ENCODE results near the gene KAZN.

The KAZN gene

DNA sequence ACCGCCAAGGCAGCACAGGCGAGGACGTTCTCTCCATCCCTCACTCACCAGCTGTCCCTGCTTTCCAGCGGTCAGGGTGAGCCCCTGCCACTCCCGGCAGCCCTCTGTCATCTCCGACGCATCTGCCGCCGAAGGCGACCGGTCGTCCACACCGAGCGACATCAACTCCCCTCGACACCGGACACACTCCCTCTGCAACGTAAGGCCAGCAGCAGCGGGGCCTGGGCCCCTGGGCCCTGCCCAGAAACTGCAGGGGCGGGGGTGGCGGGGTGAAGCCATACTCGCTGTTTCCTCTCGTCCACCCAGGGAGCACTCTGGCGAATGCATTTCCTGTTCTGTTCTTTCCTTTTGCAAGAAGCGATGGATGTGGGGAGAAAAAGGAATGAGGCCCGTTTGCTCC lies 461.6 kb downstream of the KAZN start:
- DNase-seq (ENCODE audit: low read depth): no peak
- TF ChIP-seq, protein P1, sequence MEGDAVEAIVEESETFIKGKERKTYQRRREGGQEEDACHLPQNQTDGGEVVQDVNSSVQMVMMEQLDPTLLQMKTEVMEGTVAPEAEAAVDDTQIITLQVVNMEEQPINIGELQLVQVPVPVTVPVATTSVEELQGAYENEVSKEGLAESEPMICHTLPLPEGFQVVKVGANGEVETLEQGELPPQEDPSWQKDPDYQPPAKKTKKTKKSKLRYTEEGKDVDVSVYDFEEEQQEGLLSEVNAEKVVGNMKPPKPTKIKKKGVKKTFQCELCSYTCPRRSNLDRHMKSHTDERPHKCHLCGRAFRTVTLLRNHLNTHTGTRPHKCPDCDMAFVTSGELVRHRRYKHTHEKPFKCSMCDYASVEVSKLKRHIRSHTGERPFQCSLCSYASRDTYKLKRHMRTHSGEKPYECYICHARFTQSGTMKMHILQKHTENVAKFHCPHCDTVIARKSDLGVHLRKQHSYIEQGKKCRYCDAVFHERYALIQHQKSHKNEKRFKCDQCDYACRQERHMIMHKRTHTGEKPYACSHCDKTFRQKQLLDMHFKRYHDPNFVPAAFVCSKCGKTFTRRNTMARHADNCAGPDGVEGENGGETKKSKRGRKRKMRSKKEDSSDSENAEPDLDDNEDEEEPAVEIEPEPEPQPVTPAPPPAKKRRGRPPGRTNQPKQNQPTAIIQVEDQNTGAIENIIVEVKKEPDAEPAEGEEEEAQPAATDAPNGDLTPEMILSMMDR (IDR thresholded peaks at IDR 0.05; ENCODE audit: control insufficient read depth, extremely low read depth, insufficient read depth): no peak
- no peak overlapping the region for H3K4me3 ChIP-seq (ENCODE audit: low read depth, low read length)

DNA sequence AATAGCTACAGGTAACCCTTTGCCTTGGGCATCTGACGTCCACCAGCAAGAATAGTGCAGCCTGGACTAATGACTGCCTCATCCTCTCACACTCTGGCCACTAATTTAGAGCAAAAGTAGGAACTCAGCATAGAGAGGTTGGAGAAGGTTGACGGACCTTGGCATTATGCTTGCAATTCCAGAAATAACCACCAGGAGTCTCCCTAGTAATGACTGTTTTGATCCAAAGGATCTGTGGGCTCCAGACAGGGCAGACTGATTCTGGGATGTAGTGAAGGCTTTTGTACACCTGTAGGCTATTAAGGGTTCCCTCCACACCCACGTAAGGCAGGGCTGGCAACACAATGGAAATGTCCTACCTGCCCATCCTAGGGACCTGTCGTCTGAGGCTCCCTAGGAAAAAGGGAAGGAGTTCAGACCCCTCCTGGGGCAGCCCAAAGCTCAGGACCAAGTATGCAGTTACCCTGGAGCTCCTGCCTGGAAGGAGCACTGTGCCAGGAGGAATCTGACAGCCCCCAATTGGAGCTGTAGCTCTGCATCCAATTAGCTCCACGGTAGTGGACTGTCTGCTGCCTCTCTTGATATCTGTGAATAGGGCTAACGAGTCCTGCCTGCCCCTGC lies 464.1 kb downstream of the KAZN start:
- no peak overlapping the region for H3K4me3 ChIP-seq (ENCODE audit: low read depth, low read length)
- no peak for DNase-seq (ENCODE audit: low read depth)
- TF ChIP-seq, protein P1 (IDR thresholded peaks at IDR 0.05; ENCODE audit: control insufficient read depth, extremely low read depth, insufficient read depth): peak; percentile 34; the same call in 1 of the 2 replicates

DNA sequence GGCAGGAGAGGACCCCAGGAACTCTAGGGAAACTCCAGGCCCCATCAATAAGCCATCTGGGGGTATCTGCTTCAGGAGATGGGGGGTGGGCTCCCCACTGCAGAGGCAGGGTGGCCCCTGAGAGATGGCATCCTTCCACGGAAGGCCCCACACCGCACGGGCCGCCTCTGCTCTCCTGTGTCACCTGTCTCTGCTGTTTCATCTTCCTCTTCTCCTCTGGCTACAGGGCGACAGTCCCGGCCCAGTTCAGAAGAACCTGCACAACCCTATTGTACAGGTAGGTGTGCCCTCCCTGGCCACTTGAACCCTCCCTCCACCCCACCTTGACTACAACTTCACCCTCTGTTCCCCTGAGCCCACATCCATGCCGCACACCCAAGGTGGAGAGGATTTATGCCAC lies 464.9 kb downstream of the KAZN start:
- TF ChIP-seq, protein P1 (IDR thresholded peaks at IDR 0.05; ENCODE audit: control insufficient read depth, extremely low read depth, insufficient read depth): no peak
- no peak overlapping the region for H3K4me3 ChIP-seq (ENCODE audit: low read depth, low read length)

DNA sequence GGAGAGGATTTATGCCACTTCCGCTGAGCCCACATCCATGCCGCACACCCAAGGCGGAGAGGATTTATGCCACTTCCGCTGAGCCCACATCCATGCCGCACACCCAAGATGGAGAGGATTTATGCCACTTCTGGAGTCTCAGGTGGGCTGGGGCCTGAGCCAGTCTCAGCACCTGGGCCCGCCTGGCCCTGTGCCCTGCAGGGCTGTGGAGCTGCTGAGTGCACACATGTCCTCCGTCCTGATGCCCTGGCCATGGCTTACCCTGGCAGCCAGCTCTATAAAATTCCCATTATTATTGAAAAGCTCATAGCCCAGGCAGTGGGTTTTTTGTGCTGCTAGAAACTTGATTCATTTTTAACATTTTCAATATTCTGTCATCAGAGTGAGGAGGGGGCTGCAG lies 465.3 kb downstream of the KAZN start:
- no peak overlapping the region for H3K4me3 ChIP-seq (ENCODE audit: low read depth, low read length)
- no peak for DNase-seq (ENCODE audit: low read depth)
- TF ChIP-seq, protein P1 (IDR thresholded peaks at IDR 0.05; ENCODE audit: control insufficient read depth, extremely low read depth, insufficient read depth): no peak

More for the DNA sequence above, 464.9 kb downstream of the KAZN start:
- DNase-seq (ENCODE audit: low read depth): no peak

DNA sequence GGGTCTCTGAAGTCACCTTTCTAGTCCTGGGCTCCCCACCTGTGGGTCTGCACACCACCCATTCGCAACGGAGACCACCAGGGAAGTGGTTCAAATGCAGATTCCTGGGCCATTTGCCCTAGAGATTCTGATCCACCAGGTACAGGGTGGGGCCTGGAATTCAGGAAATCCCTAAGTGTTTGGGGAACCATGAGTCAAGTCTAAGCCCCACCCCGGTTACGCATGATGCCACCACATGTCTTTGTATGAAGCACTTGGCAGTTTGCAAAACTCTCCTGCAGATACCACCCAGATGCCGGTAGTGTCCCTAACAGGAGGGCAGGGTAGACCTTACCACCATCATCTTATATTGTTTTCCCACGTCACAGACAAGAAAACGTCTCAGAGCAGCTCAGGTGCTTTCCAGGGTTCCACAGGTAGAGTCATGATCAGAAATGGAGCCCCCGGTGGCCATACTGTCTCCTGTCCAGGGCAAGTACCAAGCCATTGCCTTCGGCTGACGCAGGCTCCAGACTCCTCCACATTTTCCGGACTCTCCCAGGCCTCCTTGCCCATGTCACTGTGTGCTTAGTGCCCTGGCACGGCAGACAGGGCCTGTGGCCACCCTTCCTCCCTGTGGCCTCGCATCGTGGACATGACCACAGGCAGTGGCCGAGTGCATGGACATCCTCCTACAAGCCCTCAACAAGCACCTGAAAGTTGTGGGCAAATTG lies 465.9 kb downstream of the KAZN start:
- no peak for DNase-seq (ENCODE audit: low read depth)
- TF ChIP-seq, protein P1 (IDR thresholded peaks at IDR 0.05; ENCODE audit: control insufficient read depth, extremely low read depth, insufficient read depth): no peak
- H3K4me3 ChIP-seq (ENCODE audit: low read depth, low read length): no peak overlapping the region

DNA sequence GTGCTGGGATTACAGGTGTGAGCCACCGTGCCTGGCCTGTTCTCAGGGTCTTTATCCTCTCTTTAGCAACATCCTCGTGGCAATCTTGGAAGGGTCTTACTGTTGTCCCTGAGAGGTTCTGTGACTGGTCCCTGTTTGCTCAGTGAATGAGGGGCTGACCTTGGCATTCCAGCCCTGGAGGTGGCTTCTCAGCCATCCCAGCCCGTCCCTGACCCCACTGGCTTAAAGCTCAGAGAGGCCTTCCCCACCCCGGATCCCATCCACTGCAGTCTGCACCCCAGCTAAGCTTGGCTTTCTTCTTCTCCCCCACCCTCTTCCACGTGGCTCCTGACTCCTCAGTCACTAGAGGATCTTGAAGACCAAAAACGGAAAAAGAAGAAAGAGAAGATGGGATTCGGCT lies 466.8 kb downstream of the KAZN start:
- TF ChIP-seq, protein P1 (IDR thresholded peaks at IDR 0.05; ENCODE audit: control insufficient read depth, extremely low read depth, insufficient read depth): no peak
- DNase-seq (ENCODE audit: low read depth): no peak
- H3K4me3 ChIP-seq (ENCODE audit: low read depth, low read length): no peak overlapping the region

Measured in LNCaP clone FGC (cell line).